Smooth muscle cell (in vitro differentiated cells): ENCODE measurements around the gene VWA1. TPM values are rescaled to one million over a fixed set of nuclear protein-coding genes. Genes with fewer than 3 reads are reported as not detected.

Source experiments
- DNase-seq: peaks from one replicate; lab custom pipeline; 2025; ENCODE audit not compliant: unreplicated experiment; lab: John Stamatoyannopoulos, UW
- H2AFZ ChIP-seq: fragments of 200-600 bp; sonication (generic); 2 replicates; pipeline ENCODE4 v1.6.0; 2016; ENCODE audit warnings: antibody characterized with exemption, low read depth, mild to moderate bottlenecking
- H3F3A ChIP-seq: fragments of 200-600 bp; sonication (generic); 2 replicates; pipeline ENCODE4 v1.6.0; 2017; ENCODE audit warnings: antibody characterized with exemption, low read depth
- H3K27ac ChIP-seq: fragments of 200-600 bp; sonication (generic); 2 replicates; pipeline ENCODE4 v1.5.1; 2016; ENCODE audit warnings: low read depth, mild to moderate bottlenecking
- H3K27me3 ChIP-seq: fragments of 200-600 bp; sonication (generic); 2 replicates; pipeline ENCODE4 v1.6.1; 2016; ENCODE audit warnings: low read depth, mild to moderate bottlenecking
- H3K36me3 ChIP-seq: fragments of 200-600 bp; sonication (generic); 2 replicates; pipeline ENCODE4 v1.5.1; 2016; ENCODE audit warnings: low read depth
- H3K4me1 ChIP-seq: fragments of 200-600 bp; sonication (generic); 2 replicates; pipeline ENCODE4 v1.5.1; 2016; ENCODE audit warnings: low read depth
- H3K4me2 ChIP-seq: fragments of 200-600 bp; sonication (generic); 2 replicates; pipeline ENCODE4 v1.6.0; 2016; ENCODE audit warnings: mild to moderate bottlenecking
- H3K4me3 ChIP-seq: fragments of 200-600 bp; sonication (generic); 2 replicates; pipeline ENCODE4 v1.5.1; 2016; ENCODE audit warnings: mild to moderate bottlenecking
- H3K79me2 ChIP-seq: fragments of 200-600 bp; sonication (generic); 2 replicates; pipeline ENCODE4 v1.6.0; 2016; ENCODE audit warnings: low read depth, mild to moderate bottlenecking
- H3K9ac ChIP-seq: fragments of 200-600 bp; sonication (generic); 2 replicates; pipeline ENCODE4 v1.6.0; 2016; ENCODE audit warnings: low read depth
- H3K9me3 ChIP-seq: fragments of 200-600 bp; sonication (generic); replicated peaks from 2 replicates; pipeline ENCODE4 v1.5.1; 2016; ENCODE audit warnings: low read depth
- H4K20me1 ChIP-seq: fragments of 200-600 bp; sonication (generic); 2 replicates; pipeline ENCODE4 v1.6.0; 2016; ENCODE audit warnings: low read depth
- CTCF ChIP-seq: fragments of 200-600 bp; sonication (generic); IDR thresholded peaks from 2 replicates; pipeline ENCODE4 v1.5.1; 2017; ENCODE audit warnings: borderline replicate concordance, mild to moderate bottlenecking, antibody characterized with exemption; ENCODE audit not compliant: insufficient read depth, poor library complexity, severe bottlenecking
- WGBS: methylation state at CpG from one replicate; pipeline ENCODE4 v1.1.7; 2016; ENCODE audit warnings: low lambda C conversion rate; 5-methylcytosine and 5-hydroxymethylcytosine counted together
- polyA plus RNA-seq: library from polyadenylated mRNA; unstranded; fragments of >200 nt; fragmentation: Nextera tagmentation; extraction: Ambion mirVana; gene quantifications from 2 replicates; pipeline ENCODE4 v1.2.1, GENCODE V29; 2016
- total RNA-seq: library from RNA; depleted of rRNA; stranded (reverse); fragments of >200 nt; gene quantifications from 2 replicates; pipeline ENCODE4 v1.2.3, GENCODE V29; 2014

Gene VWA1
- total and polyA plus RNA-seq, 2 experiments from 2014 or later = 29.5 to 79.2 TPM

GRCh38 chr1:1437904-1438376, 2.5 kb downstream of the VWA1 start:
- peaks cover 26% of the 10 kb centered on the region for H4K20me1 ChIP-seq
- H3K4me2 ChIP-seq = peak overlapping the region; percentile 97
- no peaks in the 10 kb centered on the region for H3K36me3 ChIP-seq
- no peak for DNase-seq
- H3K4me1 ChIP-seq = peaks cover 31% of the 10 kb centered on the region
- no peaks in the 10 kb centered on the region for H3K27me3 ChIP-seq
- H3F3A ChIP-seq = peaks cover 14% of the 10 kb centered on the region
- no peak overlapping the region for H3K9ac ChIP-seq
- no peaks in the 10 kb centered on the region for H3K9me3 ChIP-seq
- 48% methylated on average over 11 of the region's 11 CpGs for WGBS
- no peak overlapping the region for H3K27ac ChIP-seq
- H3K4me3 ChIP-seq = no peak overlapping the region
- peaks cover 16% of the 10 kb centered on the region for H3K79me2 ChIP-seq
- no peak for TF ChIP-seq CTCF
- H2AFZ ChIP-seq = no peak overlapping the region

GRCh38 chr1:1438531-1439381, 3.3 kb downstream of the VWA1 start:
- H3K9me3 ChIP-seq = no peaks in the 10 kb centered on the region

GRCh38 chr1:1439546-1440261, 4.2 kb downstream of the VWA1 start:
- WGBS = 97% methylated on average over 25 of the region's 82 CpGs
- no peak overlapping the region for H3K9ac ChIP-seq
- no peak for TF ChIP-seq CTCF
- H3K4me1 ChIP-seq = peaks cover 14% of the 10 kb centered on the region
- no peaks in the 10 kb centered on the region for H3K36me3 ChIP-seq
- peaks cover 26% of the 10 kb centered on the region for H4K20me1 ChIP-seq
- H3K79me2 ChIP-seq = peaks cover 16% of the 10 kb centered on the region
- H3K4me3 ChIP-seq = no peak overlapping the region
- no peak overlapping the region for H2AFZ ChIP-seq
- H3K4me2 ChIP-seq = no peak overlapping the region
- H3K27me3 ChIP-seq = no peaks in the 10 kb centered on the region
- no peak overlapping the region for H3K27ac ChIP-seq
- DNase-seq = no peak
- no peaks in the 10 kb centered on the region for H3K9me3 ChIP-seq
- H3F3A ChIP-seq = peaks cover 6% of the 10 kb centered on the region

More at GRCh38 chr1:1438531-1439381, 3.3 kb downstream of the VWA1 start:
- no peak overlapping the region for H3K9ac ChIP-seq
- H3K27me3 ChIP-seq = no peaks in the 10 kb centered on the region
- H3K36me3 ChIP-seq = no peaks in the 10 kb centered on the region
- 96% methylated on average over 44 of the region's 45 CpGs for WGBS
- peaks cover 23% of the 10 kb centered on the region for H3K4me1 ChIP-seq
- no peak overlapping the region for H3K27ac ChIP-seq
- peaks cover 16% of the 10 kb centered on the region for H3K79me2 ChIP-seq
- H4K20me1 ChIP-seq = peaks cover 26% of the 10 kb centered on the region
- H3F3A ChIP-seq = peaks cover 14% of the 10 kb centered on the region
- no peak for TF ChIP-seq CTCF
- H3K4me3 ChIP-seq = no peak overlapping the region
- H3K4me2 ChIP-seq = peak overlapping the region; percentile 97
- no peak for DNase-seq
- no peak overlapping the region for H2AFZ ChIP-seq
